ENCODE measurements around the gene FRMPD3.
"Not testable (repeated sequence)": the region's sequence is repeated elsewhere in the genome, so short reads cannot be mapped to it uniquely, and the experiment has no call there.

Gene FRMPD3

GRCh38 chrX:107470971-107471370 is 21.5 kb downstream of the FRMPD3 start:
- DNase-seq (ENCODE audit: low read depth): no peak
- no peak for TF ChIP-seq CTCF (IDR thresholded peaks at IDR 0.05; ENCODE audit: insufficient read depth, low read depth, low read length, missing control alignments)
- H3K4me3 ChIP-seq (ENCODE audit: low read depth, low read length): no peak overlapping the region

- not testable (repeated sequence) for H3K4me3 ChIP-seq (ENCODE audit: low read depth, low read length); DNase-seq (ENCODE audit: low read depth)
These were observed 22.0 kb downstream of the FRMPD3 start for GRCh38 chrX:107471420-107471819.

GRCh38 chrX:107477406-107477805 is 28.0 kb downstream of the FRMPD3 start:
- DNase-seq (ENCODE audit: low read depth): no peak
- no peak overlapping the region for H3K4me3 ChIP-seq (ENCODE audit: low read depth, low read length)
- no peak for TF ChIP-seq CTCF (IDR thresholded peaks at IDR 0.05; ENCODE audit: insufficient read depth, low read depth, low read length, missing control alignments)

- H3K4me3 ChIP-seq (ENCODE audit: low read depth, low read length): no peak overlapping the region
- no peak for TF ChIP-seq CTCF (IDR thresholded peaks at IDR 0.05; ENCODE audit: insufficient read depth, low read depth, low read length, missing control alignments)
- DNase-seq (ENCODE audit: low read depth): no peak
These were observed 30.8 kb downstream of the FRMPD3 start for GRCh38 chrX:107480272-107480671.

- no peak for DNase-seq (ENCODE audit: low read depth)
- H3K4me3 ChIP-seq (ENCODE audit: low read depth, low read length): no peak overlapping the region
- no peak for TF ChIP-seq CTCF (IDR thresholded peaks at IDR 0.05; ENCODE audit: insufficient read depth, low read depth, low read length, missing control alignments)
These were observed 32.6 kb downstream of the FRMPD3 start for GRCh38 chrX:107482046-107482445.

- no peak for DNase-seq (ENCODE audit: low read depth)
- no peak overlapping the region for H3K4me3 ChIP-seq (ENCODE audit: low read depth, low read length)
- no peak for TF ChIP-seq CTCF (IDR thresholded peaks at IDR 0.05; ENCODE audit: insufficient read depth, low read depth, low read length, missing control alignments)
These were observed 34.7 kb downstream of the FRMPD3 start for GRCh38 chrX:107484002-107484726.

- peak; percentile 3 for DNase-seq (ENCODE audit: low read depth)
- peak; percentile 24 for TF ChIP-seq CTCF (IDR thresholded peaks at IDR 0.05; ENCODE audit: insufficient read depth, low read depth, low read length, missing control alignments)
- H3K4me3 ChIP-seq (ENCODE audit: low read depth, low read length): no peak overlapping the region
These were observed 35.6 kb downstream of the FRMPD3 start for GRCh38 chrX:107485013-107485412.
